Raji (cell line): Measurements from ENCODE around the gene BAX.

Source experiments
- POLR2A ChIP-seq: IDR thresholded peaks from 2 replicates; pipeline ENCODE4 v1.6.1; 2011; ENCODE audit warnings: low read depth, low read length, control low read depth; ENCODE audit not compliant: insufficient read depth

The BAX gene

GRCh38 chr19:48966541-48967345 lies 12.1 kb downstream of the BAX start:
- no peak for TF ChIP-seq POLR2A

GRCh38 chr19:48967346-48968178 lies 12.9 kb downstream of the BAX start:
- TF ChIP-seq POLR2A: peak; percentile 34; the same call in 1 of the 2 replicates

- TF ChIP-seq POLR2A: no peak
These were observed 13.5 kb downstream of the BAX start for GRCh38 chr19:48968179-48968661.

- no peak for TF ChIP-seq POLR2A
These were observed 14.1 kb downstream of the BAX start for GRCh38 chr19:48968813-48969218.

GRCh38 chr19:48969276-48970138 lies 14.8 kb downstream of the BAX start:
- no peak for TF ChIP-seq POLR2A

- no peak for TF ChIP-seq POLR2A
These were observed 15.6 kb downstream of the BAX start for GRCh38 chr19:48970139-48970766.

GRCh38 chr19:48970923-48971395 lies 16.3 kb downstream of the BAX start:
- TF ChIP-seq POLR2A: no peak

GRCh38 chr19:48975947-48976847 lies 21.5 kb downstream of the BAX start:
- TF ChIP-seq POLR2A: no peak

GRCh38 chr19:48977061-48977460 lies 22.4 kb downstream of the BAX start:
- no peak for TF ChIP-seq POLR2A

GRCh38 chr19:48982280-48982679 lies 27.6 kb downstream of the BAX start:
- no peak for TF ChIP-seq POLR2A

- no peak for TF ChIP-seq POLR2A
These were observed 31.0 kb downstream of the BAX start for GRCh38 chr19:48985711-48986110.

GRCh38 chr19:48986211-48986610 lies 31.5 kb downstream of the BAX start:
- TF ChIP-seq POLR2A: no peak

GRCh38 chr19:48987323-48987722 lies 32.6 kb downstream of the BAX start:
- TF ChIP-seq POLR2A: no peak
